ENCODE measurements around the gene MYO3B. TPM values are rescaled to one million over a fixed set of nuclear protein-coding genes. Genes with fewer than 3 reads are reported as not detected.

Gene MYO3B
- total RNA-seq, 1 experiment from 2014 or later: not detected

DNA sequence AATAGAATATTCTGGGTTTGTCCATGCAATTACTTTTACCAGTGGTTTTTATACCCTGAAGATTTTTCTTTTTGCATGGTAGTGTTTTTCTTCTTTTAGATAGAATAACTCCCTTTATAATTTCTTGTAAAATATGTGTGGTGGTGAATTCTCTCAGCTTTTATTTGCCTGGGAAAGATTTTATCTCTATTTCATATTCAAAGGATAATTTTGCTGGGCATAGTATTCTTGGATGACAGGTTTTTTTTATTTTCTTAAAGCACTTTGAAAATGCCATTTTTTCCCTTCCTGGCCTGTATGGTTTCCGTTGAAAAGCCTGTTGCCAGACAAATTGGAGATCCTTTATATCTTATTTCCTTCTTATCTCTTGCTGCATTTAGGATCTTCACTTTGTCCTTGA, 113.5 kb downstream of the MYO3B start:
- peaks cover 95% of the 10 kb centered on the region for H3K27me3 Mint-ChIP-seq (ENCODE audit: insufficient read depth, unreplicated experiment)
- ChIA-PET POLR2A (interaction anchor here (0.6 kb wide), 1 partner anchor 356 kb away, joined by 3 read pairs; no protein-coding TSS in a partner anchor), CTCF (no interaction called here)
- no peak overlapping the region for H3K4me3 Mint-ChIP-seq (ENCODE audit: unreplicated experiment)
- no peak overlapping the region for H3K27ac Mint-ChIP-seq (ENCODE audit: low read depth, unreplicated experiment)
- TF ChIP-seq, protein P1, sequence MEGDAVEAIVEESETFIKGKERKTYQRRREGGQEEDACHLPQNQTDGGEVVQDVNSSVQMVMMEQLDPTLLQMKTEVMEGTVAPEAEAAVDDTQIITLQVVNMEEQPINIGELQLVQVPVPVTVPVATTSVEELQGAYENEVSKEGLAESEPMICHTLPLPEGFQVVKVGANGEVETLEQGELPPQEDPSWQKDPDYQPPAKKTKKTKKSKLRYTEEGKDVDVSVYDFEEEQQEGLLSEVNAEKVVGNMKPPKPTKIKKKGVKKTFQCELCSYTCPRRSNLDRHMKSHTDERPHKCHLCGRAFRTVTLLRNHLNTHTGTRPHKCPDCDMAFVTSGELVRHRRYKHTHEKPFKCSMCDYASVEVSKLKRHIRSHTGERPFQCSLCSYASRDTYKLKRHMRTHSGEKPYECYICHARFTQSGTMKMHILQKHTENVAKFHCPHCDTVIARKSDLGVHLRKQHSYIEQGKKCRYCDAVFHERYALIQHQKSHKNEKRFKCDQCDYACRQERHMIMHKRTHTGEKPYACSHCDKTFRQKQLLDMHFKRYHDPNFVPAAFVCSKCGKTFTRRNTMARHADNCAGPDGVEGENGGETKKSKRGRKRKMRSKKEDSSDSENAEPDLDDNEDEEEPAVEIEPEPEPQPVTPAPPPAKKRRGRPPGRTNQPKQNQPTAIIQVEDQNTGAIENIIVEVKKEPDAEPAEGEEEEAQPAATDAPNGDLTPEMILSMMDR (IDR thresholded peaks at IDR 0.05; ENCODE audit: unreplicated experiment): no peak
- intact Hi-C loops (cut with micrococcal nuclease): no loop called here
- no peaks in the 10 kb centered on the region for H3K4me1 Mint-ChIP-seq (ENCODE audit: insufficient read depth, unreplicated experiment)
- peaks cover 7% of the 10 kb centered on the region for H3K9me3 Mint-ChIP-seq (ENCODE audit: unreplicated experiment)
- H3K36me3 Mint-ChIP-seq (ENCODE audit: insufficient read depth, unreplicated experiment): no peaks in the 10 kb centered on the region
- DNase-seq (ENCODE audit: unreplicated experiment): no peak
- BruUV-seq (replicated peaks): no TSS peak

DNA sequence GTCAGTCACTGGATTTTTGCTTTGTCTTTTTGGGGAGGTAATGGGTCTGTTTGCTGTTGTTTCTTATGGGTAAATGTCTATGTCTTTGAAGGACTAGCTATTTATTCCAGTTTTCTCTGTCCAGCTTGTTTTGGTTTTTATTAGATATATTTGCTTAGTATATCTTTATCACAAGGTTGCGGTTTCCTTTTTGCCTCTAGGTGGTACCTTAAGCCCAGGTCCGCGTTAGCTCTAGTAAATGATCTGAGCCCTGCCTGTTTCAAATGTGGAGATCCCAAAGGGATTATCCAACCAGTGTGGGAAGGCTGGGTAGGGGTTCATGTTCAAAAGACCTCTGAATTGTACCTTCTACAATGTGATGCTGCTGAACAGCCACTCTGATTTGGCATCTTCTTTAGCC, 114.5 kb downstream of the MYO3B start:
- BruUV-seq (replicated peaks): no TSS peak
- Mint-ChIP-seq H3K4me1 (ENCODE audit: insufficient read depth, unreplicated experiment) (no peaks in the 10 kb centered on the region), H3K4me3 (ENCODE audit: unreplicated experiment) (no peak overlapping the region), H3K27ac (ENCODE audit: low read depth, unreplicated experiment) (no peak overlapping the region), H3K36me3 (ENCODE audit: insufficient read depth, unreplicated experiment) (no peaks in the 10 kb centered on the region), H3K9me3 (ENCODE audit: unreplicated experiment) (peaks cover 7% of the 10 kb centered on the region), H3K27me3 (ENCODE audit: insufficient read depth, unreplicated experiment) (peaks cover 89% of the 10 kb centered on the region)
- intact Hi-C loops (cut with micrococcal nuclease): no loop called here
- DNase-seq (ENCODE audit: unreplicated experiment): no peak
- ChIA-PET POLR2A (no interaction called here), CTCF (interaction anchor here (0.6 kb wide), 2 partner anchors 55 to 75 kb away, joined by 3 read pairs; no protein-coding TSS in a partner anchor)
- TF ChIP-seq, protein P1 (IDR thresholded peaks at IDR 0.05; ENCODE audit: unreplicated experiment): no peak

DNA sequence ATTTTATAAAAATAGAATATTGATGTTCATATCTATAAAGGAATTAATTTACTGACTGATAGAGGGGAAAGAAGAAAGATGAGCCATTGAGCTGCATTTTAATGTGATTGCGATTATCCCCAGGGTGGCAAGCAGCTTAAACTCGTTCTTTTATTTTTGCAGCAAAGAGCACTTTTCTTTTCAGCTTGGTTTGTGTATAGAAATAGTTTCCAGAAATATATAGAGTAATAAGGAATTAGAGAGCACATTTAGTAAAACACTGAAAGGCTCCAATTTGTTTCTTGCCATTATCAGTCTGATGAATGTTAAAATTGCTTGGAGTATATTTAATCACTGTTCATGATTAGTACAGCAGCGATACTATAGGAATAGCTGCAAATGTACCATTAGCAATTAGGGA, 119.5 kb downstream of the MYO3B start:
- intact Hi-C loops (cut with micrococcal nuclease): no loop called here
- no peak overlapping the region for H3K4me3 Mint-ChIP-seq (ENCODE audit: unreplicated experiment)
- no peaks in the 10 kb centered on the region for H3K4me1 Mint-ChIP-seq (ENCODE audit: insufficient read depth, unreplicated experiment)
- H3K27ac Mint-ChIP-seq (ENCODE audit: low read depth, unreplicated experiment): no peak overlapping the region
- CTCF ChIA-PET: interaction anchor here (0.5 to 0.7 kb wide), 2 partner anchors 31 to 1197 kb away, joined by 3 read pairs; no protein-coding TSS in a partner anchor
- TF ChIP-seq, protein P1 (IDR thresholded peaks at IDR 0.05; ENCODE audit: unreplicated experiment): no peak
- BruUV-seq (replicated peaks): no TSS peak
- POLR2A ChIA-PET: no interaction called here
- DNase-seq (ENCODE audit: unreplicated experiment): no peak
- H3K27me3 Mint-ChIP-seq (ENCODE audit: insufficient read depth, unreplicated experiment): peaks cover 46% of the 10 kb centered on the region
- H3K36me3 Mint-ChIP-seq (ENCODE audit: insufficient read depth, unreplicated experiment): no peaks in the 10 kb centered on the region
- H3K9me3 Mint-ChIP-seq (ENCODE audit: unreplicated experiment): peaks cover 7% of the 10 kb centered on the region

DNA sequence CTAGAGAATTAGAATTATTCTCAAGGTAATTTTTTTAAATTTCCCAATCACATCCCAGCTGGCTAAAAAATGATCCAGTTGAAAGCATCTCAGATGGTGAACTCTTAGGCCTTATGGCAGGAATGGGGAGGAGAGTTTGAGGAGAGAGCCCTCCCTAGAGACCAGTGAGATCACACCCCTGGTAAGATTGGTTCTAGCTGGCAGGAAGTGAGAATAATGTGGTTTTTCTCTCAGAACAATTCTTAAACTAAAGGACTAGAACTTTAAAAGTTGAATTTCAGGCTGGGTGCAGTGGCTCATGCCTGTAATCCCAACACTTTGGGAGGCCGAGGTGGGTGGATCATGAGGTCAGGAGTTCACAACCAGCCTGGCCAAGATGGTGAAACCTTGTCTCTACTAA, 120.2 kb downstream of the MYO3B start:
- no TSS peak for BruUV-seq (replicated peaks)
- POLR2A ChIA-PET: no interaction called here
- Mint-ChIP-seq H3K27me3 (ENCODE audit: insufficient read depth, unreplicated experiment) (peaks cover 45% of the 10 kb centered on the region), H3K4me3 (ENCODE audit: unreplicated experiment) (no peak overlapping the region), H3K9me3 (ENCODE audit: unreplicated experiment) (peaks cover 7% of the 10 kb centered on the region), H3K36me3 (ENCODE audit: insufficient read depth, unreplicated experiment) (no peaks in the 10 kb centered on the region), H3K4me1 (ENCODE audit: insufficient read depth, unreplicated experiment) (no peaks in the 10 kb centered on the region), H3K27ac (ENCODE audit: low read depth, unreplicated experiment) (no peak overlapping the region)
- TF ChIP-seq, protein P1 (IDR thresholded peaks at IDR 0.05; ENCODE audit: unreplicated experiment): no peak
- intact Hi-C loops (cut with micrococcal nuclease): no loop called here
- no peak for DNase-seq (ENCODE audit: unreplicated experiment)
- CTCF ChIA-PET: interaction anchor here (0.6 to 1.6 kb wide), 3 partner anchors 25 to 1074 kb away, joined by 3 to 4 read pairs (median 3); no protein-coding TSS in a partner anchor
